Neural progenitor cell (in vitro differentiated cells): ENCODE measurements around the gene SIGLEC10.

Source experiments
- EZH2 ChIP-seq: fragments of 200-600 bp; sonication (generic); IDR thresholded peaks from 2 replicates; pipeline ENCODE4 v1.6.1; 2017; ENCODE audit warnings: antibody characterized with exemption, mild to moderate bottlenecking, moderate library complexity
- TF ChIP-seq, protein P1 (sequence below): fragments of 200-600 bp; sonication (generic); IDR thresholded peaks from 2 replicates; pipeline ENCODE4 v1.5.1; 2017; ENCODE audit warnings: antibody characterized with exemption, mild to moderate bottlenecking

DNA sequence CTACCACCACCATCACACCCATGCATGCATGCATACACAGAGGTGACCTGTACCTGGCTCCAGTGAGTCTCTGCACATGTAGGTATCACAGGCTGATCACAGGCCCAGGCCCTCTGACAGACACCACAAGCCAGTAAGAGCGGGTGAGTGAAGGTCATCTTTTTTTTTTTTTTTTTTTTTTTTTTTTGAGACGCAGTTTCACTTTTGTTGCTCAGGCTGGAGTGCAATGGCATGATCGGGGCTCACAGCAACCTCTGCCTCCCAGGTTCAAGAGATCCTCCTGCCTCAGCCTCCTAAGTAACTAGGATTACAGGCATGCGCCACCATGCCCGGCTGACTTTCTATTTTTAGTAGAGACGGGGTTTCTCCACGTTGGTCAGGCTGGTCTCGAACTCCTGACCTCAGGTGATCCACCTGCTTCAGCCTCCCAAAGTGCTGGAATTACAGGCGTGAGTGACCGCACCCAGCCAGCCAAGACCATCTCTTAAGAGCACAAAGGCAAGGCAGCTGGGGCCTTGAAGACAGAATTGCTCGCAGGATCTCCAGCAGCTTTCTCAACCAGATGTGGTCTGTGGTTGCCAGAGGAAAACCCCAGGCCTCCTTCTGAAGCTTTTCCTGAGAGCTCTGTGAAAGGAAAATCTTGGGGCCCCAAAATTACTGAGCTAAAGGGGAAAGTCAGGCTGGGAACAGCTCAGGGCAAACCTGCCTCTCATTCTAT is 41.8 kb downstream of the SIGLEC10 start:
- no peak for TF ChIP-seq EZH2
- TF ChIP-seq, protein P1, sequence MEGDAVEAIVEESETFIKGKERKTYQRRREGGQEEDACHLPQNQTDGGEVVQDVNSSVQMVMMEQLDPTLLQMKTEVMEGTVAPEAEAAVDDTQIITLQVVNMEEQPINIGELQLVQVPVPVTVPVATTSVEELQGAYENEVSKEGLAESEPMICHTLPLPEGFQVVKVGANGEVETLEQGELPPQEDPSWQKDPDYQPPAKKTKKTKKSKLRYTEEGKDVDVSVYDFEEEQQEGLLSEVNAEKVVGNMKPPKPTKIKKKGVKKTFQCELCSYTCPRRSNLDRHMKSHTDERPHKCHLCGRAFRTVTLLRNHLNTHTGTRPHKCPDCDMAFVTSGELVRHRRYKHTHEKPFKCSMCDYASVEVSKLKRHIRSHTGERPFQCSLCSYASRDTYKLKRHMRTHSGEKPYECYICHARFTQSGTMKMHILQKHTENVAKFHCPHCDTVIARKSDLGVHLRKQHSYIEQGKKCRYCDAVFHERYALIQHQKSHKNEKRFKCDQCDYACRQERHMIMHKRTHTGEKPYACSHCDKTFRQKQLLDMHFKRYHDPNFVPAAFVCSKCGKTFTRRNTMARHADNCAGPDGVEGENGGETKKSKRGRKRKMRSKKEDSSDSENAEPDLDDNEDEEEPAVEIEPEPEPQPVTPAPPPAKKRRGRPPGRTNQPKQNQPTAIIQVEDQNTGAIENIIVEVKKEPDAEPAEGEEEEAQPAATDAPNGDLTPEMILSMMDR = no peak
